Measurements from ENCODE around the gene ITIH1. TPM values are rescaled to one million over a fixed set of nuclear protein-coding genes. Genes with fewer than 3 reads are reported as not detected.

Gene ITIH1
- total RNA-seq, 4 donors from 2014 or later: 0.39 TPM; not detected in 3

DNA sequence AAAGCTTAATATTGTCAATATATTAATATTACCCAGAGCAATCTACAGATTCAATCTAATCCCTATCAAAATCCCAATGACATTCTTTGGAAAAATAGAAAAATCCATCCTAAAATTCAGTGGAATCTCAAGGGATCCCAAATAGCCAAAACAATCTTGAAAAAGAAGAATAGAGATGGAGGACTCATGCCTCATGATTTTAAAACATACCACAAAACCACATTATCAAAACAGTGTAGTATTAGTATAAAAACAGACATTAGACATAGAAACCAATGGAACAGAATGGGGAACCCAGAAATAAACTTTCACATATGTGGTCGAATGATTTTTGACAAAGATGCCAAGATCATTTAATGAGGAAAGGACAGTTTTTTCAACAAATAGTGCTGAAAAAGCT, 21.3 kb upstream of the ITIH1 start:
- WGBS, 2 donors: 95 to 97% methylated on average over 1 of the region's 1 CpG
- intact Hi-C loops (cut with DNase I; ENCODE audit: low total_unique reads): no loop called here
- H3K4me3 ChIP-seq (ENCODE audit: low read depth, poor library complexity, severe bottlenecking): no peak overlapping the region
- TF ChIP-seq, protein P1, sequence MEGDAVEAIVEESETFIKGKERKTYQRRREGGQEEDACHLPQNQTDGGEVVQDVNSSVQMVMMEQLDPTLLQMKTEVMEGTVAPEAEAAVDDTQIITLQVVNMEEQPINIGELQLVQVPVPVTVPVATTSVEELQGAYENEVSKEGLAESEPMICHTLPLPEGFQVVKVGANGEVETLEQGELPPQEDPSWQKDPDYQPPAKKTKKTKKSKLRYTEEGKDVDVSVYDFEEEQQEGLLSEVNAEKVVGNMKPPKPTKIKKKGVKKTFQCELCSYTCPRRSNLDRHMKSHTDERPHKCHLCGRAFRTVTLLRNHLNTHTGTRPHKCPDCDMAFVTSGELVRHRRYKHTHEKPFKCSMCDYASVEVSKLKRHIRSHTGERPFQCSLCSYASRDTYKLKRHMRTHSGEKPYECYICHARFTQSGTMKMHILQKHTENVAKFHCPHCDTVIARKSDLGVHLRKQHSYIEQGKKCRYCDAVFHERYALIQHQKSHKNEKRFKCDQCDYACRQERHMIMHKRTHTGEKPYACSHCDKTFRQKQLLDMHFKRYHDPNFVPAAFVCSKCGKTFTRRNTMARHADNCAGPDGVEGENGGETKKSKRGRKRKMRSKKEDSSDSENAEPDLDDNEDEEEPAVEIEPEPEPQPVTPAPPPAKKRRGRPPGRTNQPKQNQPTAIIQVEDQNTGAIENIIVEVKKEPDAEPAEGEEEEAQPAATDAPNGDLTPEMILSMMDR (IDR thresholded peaks at IDR 0.05): no peak
- no peak for TF ChIP-seq POLR2A (IDR thresholded peaks at IDR 0.05)
- DNase-seq (ENCODE audit: low spot score in 2 of 2): no peak

DNA sequence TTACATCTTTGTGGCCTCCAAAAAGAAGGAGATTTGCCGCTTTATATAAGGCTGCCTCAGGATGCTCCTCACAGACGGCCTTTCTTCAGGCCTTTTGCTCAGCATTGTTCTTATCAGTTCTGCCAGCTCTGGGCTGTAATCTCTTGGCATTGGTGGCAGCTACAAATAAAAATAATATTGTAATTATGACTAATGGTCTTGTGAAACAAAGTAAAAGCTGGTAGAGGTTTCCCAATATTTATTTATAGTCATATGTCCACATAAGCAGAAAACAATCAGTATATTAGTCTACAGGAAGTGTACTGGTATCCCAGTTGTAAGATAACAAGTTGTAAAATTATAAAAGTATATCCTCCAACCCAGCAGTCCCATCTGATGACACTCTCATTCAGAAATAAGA, 13.9 kb upstream of the ITIH1 start:
- WGBS, 2 donors: 85 to 94% methylated on average over 2 of the region's 2 CpGs
- intact Hi-C loops (cut with DNase I; ENCODE audit: low total_unique reads): no loop called here
- H3K4me3 ChIP-seq (ENCODE audit: low read depth, poor library complexity, severe bottlenecking): no peak overlapping the region
- no peak for DNase-seq (ENCODE audit: low spot score in 2 of 2)
- no peak for TF ChIP-seq POLR2A (IDR thresholded peaks at IDR 0.05)

DNA sequence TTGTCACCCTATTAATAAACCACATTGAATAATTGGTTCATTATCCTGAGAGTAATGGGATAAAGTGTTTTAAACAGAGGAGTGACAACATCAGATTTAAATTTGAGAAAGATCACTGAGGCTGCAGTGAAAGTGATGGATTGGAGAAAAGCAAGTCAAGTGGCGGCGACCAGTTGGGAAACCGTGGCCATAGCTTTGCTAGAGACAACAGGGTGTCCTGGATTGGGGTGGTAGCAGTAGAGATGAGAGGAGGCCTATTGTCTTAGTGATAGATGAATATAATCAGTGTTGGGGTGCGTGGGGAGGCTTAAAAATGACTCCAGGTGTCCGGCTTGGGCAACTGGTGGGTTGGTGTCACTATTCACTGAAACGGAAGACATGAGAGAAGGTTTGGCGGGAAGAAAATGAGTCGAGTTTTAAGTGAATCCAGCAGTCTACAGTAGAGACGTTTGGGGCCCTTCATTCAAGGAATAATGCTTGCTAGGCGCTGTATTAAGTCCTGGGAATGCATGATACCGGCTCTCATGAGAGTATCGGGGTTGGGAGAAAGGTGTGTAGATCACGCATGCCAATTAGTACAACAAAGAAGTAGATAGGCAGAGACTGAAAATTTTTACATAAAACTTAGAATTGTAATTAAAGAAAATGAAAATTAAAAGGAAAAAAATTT, 7.5 kb upstream of the ITIH1 start:
- no peak for TF ChIP-seq POLR2A (IDR thresholded peaks at IDR 0.05)
- TF ChIP-seq, protein P1 (IDR thresholded peaks at IDR 0.05): no peak
- H3K4me3 ChIP-seq (ENCODE audit: low read depth, poor library complexity, severe bottlenecking): peak overlapping the region; percentile 97
- peak in 1 of 2 donors; percentile 63 for DNase-seq (ENCODE audit: low spot score in 2 of 2)
- intact Hi-C loops (cut with DNase I; ENCODE audit: low total_unique reads): no loop called here
- 22% methylated on average over 13 of the region's 13 CpGs for WGBS, 2 donors

DNA sequence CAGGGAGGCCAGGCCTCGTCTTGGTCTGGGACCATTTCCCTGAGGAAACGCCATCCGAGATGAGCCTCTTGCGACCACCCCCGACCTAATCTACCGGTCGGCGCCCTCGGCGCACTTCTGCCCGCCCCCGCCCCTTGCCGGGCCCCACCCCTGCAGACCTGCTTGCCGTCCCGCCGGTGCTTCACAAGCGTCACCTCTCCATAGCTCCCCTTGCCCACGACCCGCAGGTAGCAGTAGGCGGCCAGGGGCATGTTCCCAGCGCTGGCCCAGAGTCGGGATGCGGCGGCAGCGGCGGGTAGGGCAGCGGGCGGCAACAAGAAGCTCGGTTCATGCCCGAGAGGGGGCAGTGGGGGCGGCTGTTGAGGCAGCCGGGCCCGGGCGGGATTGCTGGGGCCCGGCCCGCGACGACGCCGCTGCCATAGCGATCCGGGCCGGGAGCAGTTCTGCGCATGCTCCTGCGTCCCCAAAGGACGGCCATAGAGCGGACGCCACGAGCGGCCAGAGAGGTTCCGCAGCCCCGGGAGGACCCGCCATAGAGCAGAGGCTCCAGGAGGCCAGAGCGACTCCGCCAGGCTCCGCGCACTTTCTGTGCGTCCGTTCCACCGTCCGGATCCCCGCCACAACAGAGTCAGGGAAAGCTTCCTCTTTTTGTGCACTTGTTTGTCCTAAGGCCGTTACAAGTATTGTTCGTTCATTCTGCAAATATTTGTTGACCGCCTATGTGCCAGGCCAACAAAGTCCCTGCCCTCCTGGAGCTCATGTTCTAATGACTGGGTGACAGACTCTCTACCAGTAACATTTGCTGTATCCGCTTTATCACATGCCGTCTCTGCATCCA, 6.7 kb upstream of the ITIH1 start, which contains the start of gene NEK4:
NEK4 (minus strand) TSS at position 445 of the 838 bp plus-strand sequence; CDS start at position 251, 194 bp downstream.
- intact Hi-C loops (cut with DNase I; ENCODE audit: low total_unique reads): no loop called here
- DNase-seq (ENCODE audit: low spot score in 2 of 2): peak; percentile 85 to 98
- TF ChIP-seq POLR2A (IDR thresholded peaks at IDR 0.05): no peak
- TF ChIP-seq, protein P1 (IDR thresholded peaks at IDR 0.05): no peak
- H3K4me3 ChIP-seq (ENCODE audit: low read depth, poor library complexity, severe bottlenecking): peak within 1 kb of the TSS; percentile 97
- WGBS, 2 donors: 0 to 1% methylated on average over 34 to 50 of the region's 67 CpGs

DNA sequence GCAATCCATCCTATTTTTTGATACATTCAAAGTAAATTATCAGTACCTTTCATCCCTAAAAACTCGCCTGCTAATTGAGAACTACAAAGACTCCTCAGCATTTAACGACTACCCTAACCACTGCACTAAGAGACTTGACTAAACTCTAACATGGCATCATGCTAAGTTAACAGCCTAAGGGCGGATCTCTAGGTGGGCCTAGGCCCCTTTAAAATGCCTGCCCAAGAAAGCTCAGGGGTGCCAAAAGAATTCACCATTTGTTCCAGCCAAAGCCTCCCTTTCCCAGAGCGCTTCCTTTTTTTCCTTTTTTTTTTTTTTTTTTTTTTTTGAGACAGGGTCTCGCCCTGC, 6.1 kb upstream of the ITIH1 start:
- intact Hi-C loops (cut with DNase I; ENCODE audit: low total_unique reads): no loop called here
- H3K4me3 ChIP-seq (ENCODE audit: low read depth, poor library complexity, severe bottlenecking): peak overlapping the region; percentile 97
- DNase-seq (ENCODE audit: low spot score in 2 of 2): no peak
- WGBS, 2 donors: 44 to 48% methylated on average over 5 of the region's 5 CpGs
- no peak for TF ChIP-seq POLR2A (IDR thresholded peaks at IDR 0.05)
- TF ChIP-seq, protein P1 (IDR thresholded peaks at IDR 0.05): no peak

DNA sequence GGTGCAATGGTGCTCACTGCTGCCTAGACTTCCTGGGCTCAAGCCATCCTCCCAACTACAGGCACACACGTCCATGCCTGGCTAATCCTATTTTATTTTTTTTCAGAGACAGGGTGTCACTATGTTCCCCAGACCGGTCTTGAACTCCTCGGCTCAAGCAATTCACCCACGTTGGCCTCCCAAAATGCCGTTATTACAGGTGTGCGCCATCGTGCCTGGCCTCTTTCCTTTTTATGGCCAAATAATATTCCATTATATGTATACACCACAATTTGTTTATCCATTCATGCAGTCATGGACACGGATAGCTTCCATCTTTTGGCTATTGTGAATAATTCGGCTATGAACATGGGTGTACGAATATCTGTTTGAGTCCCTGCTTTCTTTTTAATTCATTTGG, 5.7 kb upstream of the ITIH1 start:
- peak in 1 of 2 donors; percentile 59 for DNase-seq (ENCODE audit: low spot score in 2 of 2)
- no peak for TF ChIP-seq POLR2A (IDR thresholded peaks at IDR 0.05)
- TF ChIP-seq, protein P1 (IDR thresholded peaks at IDR 0.05): no peak
- H3K4me3 ChIP-seq (ENCODE audit: low read depth, poor library complexity, severe bottlenecking): no peak overlapping the region
- 90 to 91% methylated on average over 10 of the region's 10 CpGs for WGBS, 2 donors
- intact Hi-C loops (cut with DNase I; ENCODE audit: low total_unique reads): no loop called here
